Activated CD8-positive, alpha-beta memory T cell treated with anti-CD3 and anti-CD28 coated beads, Interleukin-2, amount 50 U/mL, for 1 hour (primary cell): Measurements from ENCODE around the gene STXBP6.
"Not testable (repeated sequence)": the region's sequence is repeated elsewhere in the genome, so short reads cannot be mapped to it uniquely, and the experiment has no call there.

Source experiments
- DNase-seq: peaks from one replicate; pipeline ENCODE4 v3.0.0-alpha.2; 2020; ENCODE audit errors: extremely low read depth

Gene STXBP6

GRCh38 chr14:24858052-24858451 is 191.9 kb downstream of the STXBP6 start:
- DNase-seq, result no peak

GRCh38 chr14:24857277-24857676 is 192.7 kb downstream of the STXBP6 start:
- no peak for DNase-seq

DNA sequence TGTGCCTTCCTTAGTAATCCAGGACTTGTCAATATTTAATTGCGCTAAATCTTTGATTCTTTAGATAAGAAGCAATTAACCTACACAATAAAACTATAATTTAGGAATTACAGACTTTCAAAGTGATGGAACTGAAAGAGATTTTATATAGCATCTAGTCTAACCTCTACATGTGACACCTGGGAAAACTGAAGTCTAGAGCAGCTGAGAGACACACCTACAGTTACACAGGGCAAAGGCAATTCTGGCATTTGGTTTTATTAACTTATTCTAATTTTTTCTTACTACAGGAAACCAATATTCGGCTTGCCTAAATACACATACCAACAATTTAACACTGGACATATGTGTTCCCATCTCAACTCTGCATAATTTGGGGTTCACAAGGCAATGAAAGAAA is 196.5 kb downstream of the STXBP6 start:
- DNase-seq, result no peak

GRCh38 chr14:24852312-24853060 is 197.5 kb downstream of the STXBP6 start:
- DNase-seq, result no peak

GRCh38 chr14:24851837-24852236 is 198.1 kb downstream of the STXBP6 start:
- no peak for DNase-seq

DNA sequence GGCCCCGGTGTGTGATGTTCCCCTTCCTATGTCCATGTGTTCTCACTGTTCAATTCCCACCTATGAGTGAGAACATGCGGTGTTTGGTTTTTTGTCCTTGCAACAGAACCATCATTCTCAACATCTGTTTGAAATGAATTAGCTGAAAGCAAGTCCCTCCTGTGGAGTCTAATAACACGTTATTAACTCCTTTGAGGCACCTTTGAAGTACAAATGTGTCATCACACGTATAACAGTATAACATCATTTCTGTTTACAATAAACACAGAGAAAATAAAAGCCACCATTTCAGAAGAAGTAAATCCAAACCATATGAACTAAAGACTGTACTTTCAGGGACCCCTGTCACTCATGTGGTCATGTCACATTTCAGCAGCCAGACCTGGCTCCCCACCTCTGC is 198.5 kb downstream of the STXBP6 start:
- DNase-seq, result no peak

DNA sequence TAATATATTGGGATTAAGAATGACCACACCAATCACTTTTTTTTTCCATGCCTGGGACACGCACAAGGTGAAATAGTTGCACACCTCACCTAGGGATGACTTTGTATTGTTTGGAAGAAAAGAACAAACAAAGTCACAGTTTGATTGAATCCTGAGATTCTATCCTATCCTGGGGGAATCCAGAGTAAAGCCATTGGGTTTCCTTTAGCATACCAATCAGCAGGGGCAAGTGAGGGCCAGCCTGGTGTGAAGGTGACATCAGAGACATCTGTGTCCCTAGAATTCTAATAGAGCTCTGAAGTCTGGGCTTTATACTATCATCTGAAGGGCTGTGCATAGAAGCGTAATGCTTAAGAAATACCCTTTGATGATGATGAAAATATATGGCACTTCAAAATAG is 199.9 kb downstream of the STXBP6 start:
- no peak for DNase-seq

DNA sequence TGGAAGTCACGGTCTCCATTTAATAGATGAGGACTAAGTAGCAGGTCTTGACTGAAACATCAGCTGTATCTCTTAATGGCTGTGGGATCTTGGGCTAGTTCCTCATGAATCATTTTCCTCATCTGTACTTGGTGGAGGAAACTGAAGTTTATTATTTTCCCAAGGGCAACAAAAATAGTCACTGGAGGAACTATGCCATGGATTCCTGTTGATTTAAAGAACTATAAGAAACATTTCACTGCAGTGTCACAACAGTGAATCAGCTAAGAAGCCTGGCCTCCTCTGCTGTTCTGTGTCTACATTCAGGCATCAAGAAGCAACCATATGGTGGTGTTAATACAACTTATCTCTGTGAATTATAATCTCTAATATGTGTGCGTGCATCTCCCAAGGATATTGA is 200.5 kb downstream of the STXBP6 start:
- DNase-seq, result no peak

- DNase-seq, result no peak
Measured at GRCh38 chr14:24848102-24848790, 201.7 kb downstream of the STXBP6 start.

- no peak for DNase-seq
Measured at GRCh38 chr14:24847568-24848095, 202.3 kb downstream of the STXBP6 start.

DNA sequence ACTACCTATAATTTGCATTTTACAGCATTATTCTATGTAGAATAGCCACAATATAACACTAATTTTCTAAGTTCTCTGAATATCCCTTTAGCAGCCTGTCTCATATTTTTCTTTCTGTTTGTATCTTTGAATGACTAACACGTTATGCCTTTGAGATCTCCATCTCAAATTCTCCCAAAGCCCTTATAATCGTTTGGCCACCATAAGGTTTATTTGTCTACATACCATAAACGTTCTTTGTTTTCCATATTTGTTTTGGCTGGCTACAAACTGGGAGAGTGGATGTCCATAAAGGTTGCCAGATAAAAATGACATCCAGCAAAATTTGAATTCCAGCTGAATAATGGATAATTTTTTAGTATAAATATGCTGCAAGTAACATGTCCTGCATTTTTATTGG is 203.7 kb downstream of the STXBP6 start:
- no peak for DNase-seq

- DNase-seq, result no peak
Measured at GRCh38 chr14:24845851-24846250, 204.1 kb downstream of the STXBP6 start.

GRCh38 chr14:24844011-24844410 is 205.9 kb downstream of the STXBP6 start:
- no peak for DNase-seq

GRCh38 chr14:24843494-24843893 is 206.5 kb downstream of the STXBP6 start:
- DNase-seq, result no peak

DNA sequence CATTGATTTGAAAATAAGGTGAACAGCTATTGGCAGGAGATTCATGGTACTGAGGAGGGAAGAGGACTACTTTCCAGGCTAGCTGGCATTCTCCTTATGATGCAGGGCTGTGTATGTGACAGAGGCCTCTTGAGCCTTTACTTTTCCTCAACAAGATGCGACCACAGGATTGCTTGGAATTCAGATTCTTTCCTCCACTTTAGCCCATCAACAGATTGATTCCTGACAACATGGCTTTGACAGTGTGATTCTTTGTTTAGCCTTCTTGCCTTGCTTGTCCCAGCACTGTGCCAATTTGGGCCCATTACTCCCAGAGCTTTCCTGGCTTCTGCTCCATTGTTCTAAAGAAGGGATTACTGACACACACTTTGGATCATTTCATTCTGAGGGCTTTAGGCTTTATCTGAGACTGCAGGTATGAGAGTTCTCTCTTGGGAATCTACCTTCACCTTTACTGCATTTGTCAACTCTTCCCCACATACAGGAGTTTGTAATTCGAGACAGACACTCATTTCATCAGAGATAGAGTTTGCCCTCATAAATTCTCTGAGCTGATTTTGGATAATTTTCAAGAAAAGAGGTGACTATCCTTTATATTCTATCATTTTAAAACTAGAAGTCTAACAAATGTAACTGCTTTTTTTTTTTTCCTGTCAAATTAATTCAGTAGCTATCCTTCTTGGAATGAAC is 209.6 kb downstream of the STXBP6 start:
- no peak for DNase-seq

GRCh38 chr14:24839617-24840203 is 210.2 kb downstream of the STXBP6 start:
- DNase-seq, result no peak

GRCh38 chr14:24838945-24839616 is 210.9 kb downstream of the STXBP6 start:
- DNase-seq, result no peak

GRCh38 chr14:24837280-24838046 is 212.5 kb downstream of the STXBP6 start:
- DNase-seq, result no peak

DNA sequence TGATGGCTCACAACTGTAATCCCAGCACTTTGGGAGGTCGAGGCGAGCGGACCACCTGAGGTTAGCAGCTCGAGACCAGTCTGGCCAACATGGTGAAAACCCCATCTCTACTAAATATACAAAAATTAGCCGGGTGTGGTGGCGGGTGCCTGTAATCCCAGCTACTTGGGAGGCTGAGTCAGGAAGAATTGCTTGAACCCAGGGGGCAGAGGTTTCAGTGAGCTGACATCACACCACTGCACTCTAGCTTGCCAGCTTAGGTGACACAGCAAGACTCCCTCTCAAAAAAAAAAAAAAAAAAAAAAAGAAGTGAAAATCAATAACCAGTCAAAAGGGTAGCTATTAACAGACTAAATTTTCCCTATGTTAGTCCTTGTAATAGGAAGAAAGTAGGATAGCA is 213.6 kb downstream of the STXBP6 start:
- not testable (repeated sequence) for DNase-seq

GRCh38 chr14:24834956-24835355 is 215.0 kb downstream of the STXBP6 start:
- no peak for DNase-seq

GRCh38 chr14:24833385-24833784 is 216.6 kb downstream of the STXBP6 start:
- DNase-seq, result no peak
